ENCODE data around the gene CTIF.

DNA sequence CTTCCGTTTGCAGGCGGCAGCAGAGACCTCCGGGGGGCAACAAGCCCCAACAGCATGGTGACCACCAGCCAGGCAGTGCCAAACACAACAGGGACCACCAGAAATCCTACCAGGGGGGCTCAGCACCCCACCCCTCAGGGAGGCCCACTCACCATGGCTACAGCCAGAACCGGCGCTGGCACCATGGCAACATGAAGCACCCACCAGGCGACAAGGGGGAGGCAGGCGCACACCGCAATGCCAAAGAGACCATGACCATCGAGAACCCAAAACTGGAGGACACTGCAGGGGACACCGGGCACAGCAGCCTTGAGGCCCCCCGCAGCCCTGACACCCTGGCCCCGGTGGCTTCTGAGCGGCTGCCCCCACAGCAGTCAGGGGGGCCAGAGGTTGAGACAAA, 219.1 kb downstream of the CTIF start:
- TF ChIP-seq, protein P1, sequence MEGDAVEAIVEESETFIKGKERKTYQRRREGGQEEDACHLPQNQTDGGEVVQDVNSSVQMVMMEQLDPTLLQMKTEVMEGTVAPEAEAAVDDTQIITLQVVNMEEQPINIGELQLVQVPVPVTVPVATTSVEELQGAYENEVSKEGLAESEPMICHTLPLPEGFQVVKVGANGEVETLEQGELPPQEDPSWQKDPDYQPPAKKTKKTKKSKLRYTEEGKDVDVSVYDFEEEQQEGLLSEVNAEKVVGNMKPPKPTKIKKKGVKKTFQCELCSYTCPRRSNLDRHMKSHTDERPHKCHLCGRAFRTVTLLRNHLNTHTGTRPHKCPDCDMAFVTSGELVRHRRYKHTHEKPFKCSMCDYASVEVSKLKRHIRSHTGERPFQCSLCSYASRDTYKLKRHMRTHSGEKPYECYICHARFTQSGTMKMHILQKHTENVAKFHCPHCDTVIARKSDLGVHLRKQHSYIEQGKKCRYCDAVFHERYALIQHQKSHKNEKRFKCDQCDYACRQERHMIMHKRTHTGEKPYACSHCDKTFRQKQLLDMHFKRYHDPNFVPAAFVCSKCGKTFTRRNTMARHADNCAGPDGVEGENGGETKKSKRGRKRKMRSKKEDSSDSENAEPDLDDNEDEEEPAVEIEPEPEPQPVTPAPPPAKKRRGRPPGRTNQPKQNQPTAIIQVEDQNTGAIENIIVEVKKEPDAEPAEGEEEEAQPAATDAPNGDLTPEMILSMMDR (IDR thresholded peaks at IDR 0.05), result no peak
- TF ChIP-seq POLR2A (IDR thresholded peaks at IDR 0.05), result no peak
